Measurements from ENCODE around the gene COX20.

COX20 gene

GRCh38 chr1:244850099-244850852, 14.8 kb downstream of the COX20 start:
- Histone ChIP-seq H2AFZ (no peak overlapping the region), H3K27me3 (ENCODE audit: control insufficient read depth, insufficient read depth, low read length) (no peaks in the 10 kb centered on the region), H3K36me3 (ENCODE audit: control insufficient read depth, insufficient read depth, low read length) (no peaks in the 10 kb centered on the region), H3K9ac (no peak overlapping the region), H3K4me1 (peaks cover 3% of the 10 kb centered on the region), H3K79me2 (no peaks in the 10 kb centered on the region), H3K27ac (no peak overlapping the region), H3K4me3 (ENCODE audit: low read depth, low read length) (no peak overlapping the region), H3K4me2 (ENCODE audit: low read length) (no peak overlapping the region), H3K9me3 (ENCODE audit: control insufficient read depth, low read length) (no peaks in the 10 kb centered on the region)
- TF ChIP-seq, protein P1, sequence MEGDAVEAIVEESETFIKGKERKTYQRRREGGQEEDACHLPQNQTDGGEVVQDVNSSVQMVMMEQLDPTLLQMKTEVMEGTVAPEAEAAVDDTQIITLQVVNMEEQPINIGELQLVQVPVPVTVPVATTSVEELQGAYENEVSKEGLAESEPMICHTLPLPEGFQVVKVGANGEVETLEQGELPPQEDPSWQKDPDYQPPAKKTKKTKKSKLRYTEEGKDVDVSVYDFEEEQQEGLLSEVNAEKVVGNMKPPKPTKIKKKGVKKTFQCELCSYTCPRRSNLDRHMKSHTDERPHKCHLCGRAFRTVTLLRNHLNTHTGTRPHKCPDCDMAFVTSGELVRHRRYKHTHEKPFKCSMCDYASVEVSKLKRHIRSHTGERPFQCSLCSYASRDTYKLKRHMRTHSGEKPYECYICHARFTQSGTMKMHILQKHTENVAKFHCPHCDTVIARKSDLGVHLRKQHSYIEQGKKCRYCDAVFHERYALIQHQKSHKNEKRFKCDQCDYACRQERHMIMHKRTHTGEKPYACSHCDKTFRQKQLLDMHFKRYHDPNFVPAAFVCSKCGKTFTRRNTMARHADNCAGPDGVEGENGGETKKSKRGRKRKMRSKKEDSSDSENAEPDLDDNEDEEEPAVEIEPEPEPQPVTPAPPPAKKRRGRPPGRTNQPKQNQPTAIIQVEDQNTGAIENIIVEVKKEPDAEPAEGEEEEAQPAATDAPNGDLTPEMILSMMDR (IDR thresholded peaks at IDR 0.05) = no peak

- H3K27me3 ChIP-seq (ENCODE audit: control insufficient read depth, insufficient read depth, low read length) = no peaks in the 10 kb centered on the region
- TF ChIP-seq, protein P1 (IDR thresholded peaks at IDR 0.05) = no peak
- peaks cover 3% of the 10 kb centered on the region for H3K4me1 ChIP-seq
- no peak overlapping the region for H2AFZ ChIP-seq
- H3K4me3 ChIP-seq (ENCODE audit: low read depth, low read length) = no peak overlapping the region
- no peak overlapping the region for H3K27ac ChIP-seq
- no peaks in the 10 kb centered on the region for H3K36me3 ChIP-seq (ENCODE audit: control insufficient read depth, insufficient read depth, low read length)
- H3K9me3 ChIP-seq (ENCODE audit: control insufficient read depth, low read length) = no peaks in the 10 kb centered on the region
- H3K9ac ChIP-seq = no peak overlapping the region
- H3K79me2 ChIP-seq = peaks cover 2% of the 10 kb centered on the region
- H3K4me2 ChIP-seq (ENCODE audit: low read length) = no peak overlapping the region
Measured at GRCh38 chr1:244850896-244851295, 15.4 kb downstream of the COX20 start.

DNA sequence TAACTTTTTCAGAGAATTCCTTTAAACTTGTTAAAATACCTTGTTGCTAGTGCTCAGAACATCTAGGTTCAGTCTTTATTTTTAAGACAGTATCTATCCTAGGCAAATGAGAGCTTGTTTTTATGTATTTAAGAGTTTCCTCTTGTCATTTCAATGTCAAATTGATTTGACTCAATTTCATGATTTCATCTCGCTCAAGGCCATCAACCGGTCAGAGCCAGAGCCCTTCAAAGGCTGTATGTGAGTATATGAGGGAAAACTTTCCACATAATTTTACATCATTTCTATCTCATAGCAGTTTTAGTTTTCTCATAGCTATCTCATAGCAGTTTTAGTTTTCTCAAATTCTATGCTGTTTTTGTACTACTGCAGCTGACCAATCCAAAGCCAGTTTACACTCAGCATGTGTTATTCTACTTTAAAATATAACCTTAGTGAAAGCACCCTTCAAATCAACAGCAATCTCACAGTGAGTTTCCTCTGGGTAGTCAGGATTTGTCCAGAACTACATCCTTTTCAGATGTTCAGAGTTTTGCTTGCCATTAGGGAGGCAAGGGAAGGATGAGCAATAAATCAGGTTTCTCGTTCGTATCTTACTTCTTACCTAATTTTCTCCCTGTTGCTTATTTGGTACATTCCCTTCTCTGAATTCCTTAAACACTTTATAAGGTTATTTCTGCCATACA, 16.2 kb downstream of the COX20 start:
- H3K9ac ChIP-seq = no peak overlapping the region
- H3K79me2 ChIP-seq = peaks cover 2% of the 10 kb centered on the region
- TF ChIP-seq, protein P1 (IDR thresholded peaks at IDR 0.05) = no peak
- H3K4me3 ChIP-seq (ENCODE audit: low read depth, low read length) = no peak overlapping the region
- no peak overlapping the region for H2AFZ ChIP-seq
- no peak overlapping the region for H3K27ac ChIP-seq
- H3K36me3 ChIP-seq (ENCODE audit: control insufficient read depth, insufficient read depth, low read length) = no peaks in the 10 kb centered on the region
- H3K9me3 ChIP-seq (ENCODE audit: control insufficient read depth, low read length) = no peaks in the 10 kb centered on the region
- H3K4me2 ChIP-seq (ENCODE audit: low read length) = no peak overlapping the region
- peaks cover 3% of the 10 kb centered on the region for H3K4me1 ChIP-seq
- H3K27me3 ChIP-seq (ENCODE audit: control insufficient read depth, insufficient read depth, low read length) = no peaks in the 10 kb centered on the region

DNA sequence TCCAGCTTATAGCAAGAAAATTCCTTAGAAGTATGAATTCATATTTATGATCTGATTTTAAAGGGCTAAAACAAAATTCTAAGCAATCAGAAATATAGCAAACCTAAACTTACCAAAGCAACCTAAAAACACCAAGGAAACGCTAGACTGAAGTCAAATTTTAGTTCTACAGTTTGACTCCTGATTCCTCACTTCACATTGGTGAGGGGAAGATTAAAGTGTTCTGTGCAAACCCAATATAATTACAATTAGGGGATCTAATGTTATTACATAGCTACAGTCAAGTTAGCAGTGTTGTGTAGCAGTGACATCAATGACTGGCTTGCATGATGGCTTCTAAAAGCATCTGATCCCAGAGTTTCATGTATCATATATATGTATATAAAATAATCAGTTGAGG, 17.2 kb downstream of the COX20 start:
- H3K36me3 ChIP-seq (ENCODE audit: control insufficient read depth, insufficient read depth, low read length) = no peaks in the 10 kb centered on the region
- no peaks in the 10 kb centered on the region for H3K9me3 ChIP-seq (ENCODE audit: control insufficient read depth, low read length)
- peaks cover 3% of the 10 kb centered on the region for H3K4me1 ChIP-seq
- peaks cover 4% of the 10 kb centered on the region for H3K79me2 ChIP-seq
- no peak overlapping the region for H3K4me3 ChIP-seq (ENCODE audit: low read depth, low read length)
- no peak overlapping the region for H2AFZ ChIP-seq
- no peak overlapping the region for H3K4me2 ChIP-seq (ENCODE audit: low read length)
- H3K27me3 ChIP-seq (ENCODE audit: control insufficient read depth, insufficient read depth, low read length) = no peaks in the 10 kb centered on the region
- TF ChIP-seq, protein P1 (IDR thresholded peaks at IDR 0.05) = no peak
- H3K9ac ChIP-seq = no peak overlapping the region
- no peak overlapping the region for H3K27ac ChIP-seq

All from parathyroid adenoma (tissue), 2 donors.